Measurements from ENCODE around the gene CDK6.

Gene CDK6

DNA sequence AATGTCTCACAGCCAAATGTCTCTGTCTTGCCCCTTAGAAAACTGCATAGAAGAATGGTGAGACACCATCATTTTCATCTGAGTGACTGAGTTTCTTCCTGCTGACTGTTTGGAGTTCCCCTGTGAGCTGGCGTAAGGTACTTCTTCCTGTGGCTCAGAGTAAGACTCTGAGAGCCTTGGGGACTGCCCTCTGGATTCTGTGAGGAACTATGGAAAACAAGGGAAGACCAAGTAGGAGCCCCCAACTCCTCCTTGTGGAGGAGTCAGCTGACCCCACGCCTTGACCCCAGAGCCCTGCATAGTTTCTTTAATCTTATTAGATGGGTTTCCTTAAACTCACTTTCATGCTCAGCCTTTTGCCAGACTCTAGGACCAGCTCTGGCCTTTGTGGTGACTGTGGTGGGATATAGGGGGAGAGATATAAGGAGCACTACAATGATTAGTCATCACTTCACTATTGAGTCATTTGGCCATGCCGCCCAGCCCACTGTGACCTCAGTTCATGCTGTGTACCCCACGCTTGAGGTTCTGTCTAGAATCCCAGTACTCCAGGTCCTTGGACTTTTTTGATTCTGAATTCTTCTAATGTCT is 194.4 kb downstream of the CDK6 start:
- CTCF ChIA-PET = interaction anchor here (0.6 kb wide), 1 partner anchor 509 kb away, joined by 5 read pairs; no protein-coding TSS in a partner anchor
- POLR2A ChIA-PET = no interaction called here
- TF ChIP-seq HDGF (IDR thresholded peaks at IDR 0.05; ENCODE audit: borderline replicate concordance) = no peak
- no peak for TF ChIP-seq FOXA1 (IDR thresholded peaks at IDR 0.05)
- TF ChIP-seq BHLHE40 (IDR thresholded peaks at IDR 0.05; ENCODE audit: borderline replicate concordance) = no peak
- TF ChIP-seq, protein P1, sequence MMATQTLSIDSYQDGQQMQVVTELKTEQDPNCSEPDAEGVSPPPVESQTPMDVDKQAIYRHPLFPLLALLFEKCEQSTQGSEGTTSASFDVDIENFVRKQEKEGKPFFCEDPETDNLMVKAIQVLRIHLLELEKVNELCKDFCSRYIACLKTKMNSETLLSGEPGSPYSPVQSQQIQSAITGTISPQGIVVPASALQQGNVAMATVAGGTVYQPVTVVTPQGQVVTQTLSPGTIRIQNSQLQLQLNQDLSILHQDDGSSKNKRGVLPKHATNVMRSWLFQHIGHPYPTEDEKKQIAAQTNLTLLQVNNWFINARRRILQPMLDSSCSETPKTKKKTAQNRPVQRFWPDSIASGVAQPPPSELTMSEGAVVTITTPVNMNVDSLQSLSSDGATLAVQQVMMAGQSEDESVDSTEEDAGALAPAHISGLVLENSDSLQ (IDR thresholded peaks at IDR 0.05) = no peak
- no peak for TF ChIP-seq SUZ12 (IDR thresholded peaks at IDR 0.05)
- TF ChIP-seq LEF1 (IDR thresholded peaks at IDR 0.05; ENCODE audit: borderline replicate concordance) = no peak
- no peak for TF ChIP-seq ARNT (IDR thresholded peaks at IDR 0.05)
- TF ChIP-seq TARDBP (IDR thresholded peaks at IDR 0.05) = no peak
- TF ChIP-seq FOXM1 (IDR thresholded peaks at IDR 0.05; ENCODE audit: borderline replicate concordance) = no peak
- no peak for TF ChIP-seq FOXK2 (IDR thresholded peaks at IDR 0.05)
- no peak for TF ChIP-seq CTBP1 (IDR thresholded peaks at IDR 0.05; ENCODE audit: borderline replicate concordance)
- no peak for TF ChIP-seq ELF4 (IDR thresholded peaks at IDR 0.05)
- TF ChIP-seq L3MBTL2 (conservative IDR thresholded peaks at IDR 0.05) = no peak
- DNase-seq (ENCODE audit: extremely low spot score) = no peak

DNA sequence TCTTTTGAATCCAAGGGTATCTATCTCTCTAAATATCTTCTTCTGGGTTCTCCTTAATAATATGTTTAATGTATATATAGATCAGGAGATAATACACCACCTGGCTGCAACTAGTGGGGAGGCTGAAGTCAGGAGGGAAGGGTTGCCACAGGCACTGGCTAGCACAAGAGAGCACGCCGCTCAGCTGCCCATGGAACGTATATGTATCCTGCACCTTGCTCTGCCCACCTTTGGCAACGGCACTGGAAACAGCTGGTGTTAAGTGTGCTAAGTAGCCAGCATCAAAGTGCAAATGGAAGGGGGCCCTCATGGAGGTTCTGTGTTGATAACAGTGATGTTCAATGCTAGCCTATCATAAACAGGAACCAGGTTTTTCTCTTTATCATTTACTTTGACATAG is 196.4 kb downstream of the CDK6 start:
- no peak for DNase-seq (ENCODE audit: extremely low spot score)
- TF ChIP-seq SUZ12 (IDR thresholded peaks at IDR 0.05) (no peak), ELF4 (IDR thresholded peaks at IDR 0.05) (no peak), BHLHE40 (IDR thresholded peaks at IDR 0.05; ENCODE audit: borderline replicate concordance) (no peak), SP1 (IDR thresholded peaks at IDR 0.05) (no peak), FOXA1 (IDR thresholded peaks at IDR 0.05) (no peak), ARNT (IDR thresholded peaks at IDR 0.05) (no peak)

DNA sequence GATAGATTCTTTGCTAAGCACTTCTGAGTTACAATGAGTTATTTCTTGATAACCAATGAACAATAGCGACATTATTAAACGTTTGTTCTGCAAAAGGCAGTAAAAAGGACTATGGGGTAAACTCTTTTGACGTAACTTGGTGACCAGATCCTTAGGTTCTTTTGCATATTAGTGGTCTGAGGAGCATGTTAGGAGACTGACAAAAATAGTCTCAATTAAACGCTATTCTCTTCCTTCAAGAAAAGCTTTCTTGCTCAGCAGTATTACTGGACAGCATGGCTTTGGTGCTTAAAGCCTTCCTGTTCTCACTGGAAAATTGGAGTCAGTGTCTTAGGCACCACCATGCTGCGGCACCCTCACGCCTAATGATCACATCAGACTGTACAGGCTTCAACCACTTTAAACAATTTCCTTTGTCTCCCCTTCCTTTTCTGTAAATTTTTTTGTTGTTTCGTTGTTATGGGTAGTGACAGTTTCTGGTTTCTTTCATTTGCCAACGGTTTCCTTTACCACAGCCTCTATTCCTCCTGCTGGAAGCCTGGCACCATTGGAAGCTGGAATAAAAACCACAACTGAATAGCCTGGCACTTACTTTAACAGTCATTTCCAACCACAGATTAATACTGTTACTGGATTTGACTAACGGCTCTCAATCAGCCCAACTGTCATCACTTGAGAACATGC is 197.0 kb downstream of the CDK6 start:
- no peak for TF ChIP-seq ARNT (IDR thresholded peaks at IDR 0.05)
- TF ChIP-seq HDGF (IDR thresholded peaks at IDR 0.05; ENCODE audit: borderline replicate concordance) = no peak
- TF ChIP-seq FOXM1 (IDR thresholded peaks at IDR 0.05; ENCODE audit: borderline replicate concordance) = no peak
- TF ChIP-seq ELF4 (IDR thresholded peaks at IDR 0.05) = no peak
- no peak for TF ChIP-seq SP1 (IDR thresholded peaks at IDR 0.05)
- no peak for TF ChIP-seq TARDBP (IDR thresholded peaks at IDR 0.05)
- TF ChIP-seq ZNF384 (IDR thresholded peaks at IDR 0.05) = no peak
- ChIA-PET POLR2A (no interaction called here), CTCF (no interaction called here)
- DNase-seq (ENCODE audit: extremely low spot score) = no peak

More for the DNA sequence above, 196.4 kb downstream of the CDK6 start:
- POLR2A ChIA-PET = no interaction called here
- CTCF ChIA-PET = no interaction called here

DNA sequence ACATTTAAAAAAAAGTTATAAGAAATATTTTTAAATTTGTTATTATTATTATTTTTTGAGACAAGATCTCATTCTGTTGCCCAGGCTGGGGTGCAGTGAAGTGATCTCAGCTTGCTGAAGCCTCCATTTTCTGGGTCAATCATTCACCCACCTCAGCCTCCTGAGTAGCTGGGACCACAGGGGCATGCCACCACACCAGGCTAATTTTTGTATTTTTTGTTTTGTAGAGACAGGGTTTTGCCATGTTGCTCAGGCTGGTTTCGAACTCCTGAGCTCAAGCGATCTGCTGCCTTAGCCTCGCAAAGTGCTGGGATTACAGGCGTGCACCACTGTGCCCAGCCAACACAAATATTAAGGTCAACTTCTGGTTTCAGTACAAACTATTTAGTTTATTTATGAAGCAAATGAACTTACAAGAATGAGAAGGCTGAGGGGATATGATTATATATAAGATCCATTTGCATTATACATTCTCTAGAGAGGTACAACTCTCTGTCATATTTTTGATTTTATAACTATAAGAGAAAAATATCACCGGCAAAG is 200.3 kb downstream of the CDK6 start:
- DNase-seq (ENCODE audit: extremely low spot score) = no peak
- TF ChIP-seq ELF4 (IDR thresholded peaks at IDR 0.05) = no peak
- no peak for TF ChIP-seq FOXM1 (IDR thresholded peaks at IDR 0.05; ENCODE audit: borderline replicate concordance)
- TF ChIP-seq SP1 (IDR thresholded peaks at IDR 0.05) = no peak
- TF ChIP-seq NFRKB (IDR thresholded peaks at IDR 0.05) = no peak
- TF ChIP-seq FOXA1 (IDR thresholded peaks at IDR 0.05) = no peak
- ChIA-PET POLR2A (no interaction called here), CTCF (interaction anchor here (0.7 kb wide), 1 partner anchor 160 kb away, joined by 4 read pairs; no protein-coding TSS in a partner anchor)

DNA sequence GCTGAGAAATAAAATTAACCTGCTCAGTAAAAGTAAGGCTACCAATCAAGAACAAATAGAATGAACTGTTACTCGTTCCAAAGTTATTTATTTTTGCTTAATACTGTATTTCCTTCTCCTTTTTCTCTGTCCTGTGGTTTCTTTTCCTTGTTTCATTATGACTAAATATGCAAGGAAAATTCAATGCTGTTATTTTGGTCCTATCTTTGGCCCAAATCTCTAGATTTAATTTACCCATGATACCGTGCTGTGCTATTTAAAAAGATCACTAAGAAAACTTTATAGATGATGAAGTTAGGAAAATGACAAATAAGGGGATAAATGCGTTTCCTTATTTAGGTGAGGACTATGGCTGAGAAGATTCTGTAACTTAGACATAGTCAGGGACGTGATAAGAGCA is 200.8 kb downstream of the CDK6 start:
- POLR2A ChIA-PET = no interaction called here
- no peak for TF ChIP-seq NFRKB (IDR thresholded peaks at IDR 0.05)
- no peak for TF ChIP-seq ARNT (IDR thresholded peaks at IDR 0.05)
- TF ChIP-seq, protein P1 (IDR thresholded peaks at IDR 0.05) = no peak
- no peak for TF ChIP-seq CTBP1 (IDR thresholded peaks at IDR 0.05; ENCODE audit: borderline replicate concordance)
- TF ChIP-seq BHLHE40 (IDR thresholded peaks at IDR 0.05; ENCODE audit: borderline replicate concordance) = no peak
- TF ChIP-seq TARDBP (IDR thresholded peaks at IDR 0.05) = no peak
- no peak for TF ChIP-seq ZNF384 (IDR thresholded peaks at IDR 0.05)
- TF ChIP-seq FOXA1 (IDR thresholded peaks at IDR 0.05) = no peak
- TF ChIP-seq SUZ12 (IDR thresholded peaks at IDR 0.05) = no peak
- TF ChIP-seq ELF4 (IDR thresholded peaks at IDR 0.05) = no peak
- no peak for TF ChIP-seq FOXK2 (IDR thresholded peaks at IDR 0.05)
- no peak for TF ChIP-seq FOXM1 (IDR thresholded peaks at IDR 0.05; ENCODE audit: borderline replicate concordance)
- no peak for TF ChIP-seq SP1 (IDR thresholded peaks at IDR 0.05)
- no peak for TF ChIP-seq LEF1 (IDR thresholded peaks at IDR 0.05; ENCODE audit: borderline replicate concordance)
- no peak for TF ChIP-seq HDGF (IDR thresholded peaks at IDR 0.05; ENCODE audit: borderline replicate concordance)
- no peak for TF ChIP-seq L3MBTL2 (conservative IDR thresholded peaks at IDR 0.05)
- no peak for DNase-seq (ENCODE audit: extremely low spot score)
- CTCF ChIA-PET = interaction anchor here (0.6 kb wide), 1 partner anchor 238 kb away, joined by 4 read pairs; no protein-coding TSS in a partner anchor

DNA sequence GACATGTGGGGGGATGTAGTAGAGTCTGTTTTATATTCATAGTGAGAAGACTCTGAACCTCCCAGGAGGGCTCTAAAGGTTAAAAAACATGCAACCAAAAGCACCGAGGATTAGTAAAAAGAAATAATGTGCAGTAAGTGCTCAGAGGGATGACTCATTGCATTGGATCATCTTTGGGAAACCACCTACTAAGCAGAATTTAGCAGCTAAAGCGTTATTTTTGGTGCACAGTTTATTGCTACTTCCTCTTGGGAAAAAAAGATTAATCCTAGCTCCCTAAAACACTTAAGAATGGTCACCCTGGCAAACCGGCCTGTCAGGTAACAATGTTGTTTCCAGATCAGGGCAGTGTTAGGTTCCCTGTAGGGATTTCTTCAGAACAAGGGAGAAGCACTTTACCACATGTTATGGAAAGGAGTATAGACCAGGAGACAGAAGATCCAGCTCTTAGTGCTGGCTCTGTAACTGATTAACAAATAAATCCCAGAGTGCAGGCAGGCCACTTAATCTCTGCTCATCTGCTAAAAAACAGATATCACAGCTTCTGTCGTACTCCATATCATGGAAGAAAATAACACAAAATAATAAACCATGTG is 201.4 kb downstream of the CDK6 start:
- TF ChIP-seq BHLHE40 (IDR thresholded peaks at IDR 0.05; ENCODE audit: borderline replicate concordance) = no peak
- TF ChIP-seq TARDBP (IDR thresholded peaks at IDR 0.05) = no peak
- no peak for TF ChIP-seq HDGF (IDR thresholded peaks at IDR 0.05; ENCODE audit: borderline replicate concordance)
- no peak for TF ChIP-seq NFRKB (IDR thresholded peaks at IDR 0.05)
- no peak for TF ChIP-seq L3MBTL2 (conservative IDR thresholded peaks at IDR 0.05)
- no peak for TF ChIP-seq ELF4 (IDR thresholded peaks at IDR 0.05)
- ChIA-PET CTCF (interaction anchor here (0.6 to 0.7 kb wide), 2 partner anchors 25 to 239 kb away, joined by 3 to 4 read pairs; no protein-coding TSS in a partner anchor), POLR2A (no interaction called here)
- DNase-seq (ENCODE audit: extremely low spot score) = no peak
